HG02571 (cell line): ENCODE results near the gene GNA15.
"Not testable (repeated sequence)": the region's sequence is repeated elsewhere in the genome, so short reads cannot be mapped to it uniquely, and the experiment has no call there.

Experiments
- ATAC-seq: cut with Tn5 transposase; IDR thresholded peaks from one replicate; pipeline ENCODE4 v1.9.1; 2021; ENCODE audit warnings: mild to moderate bottlenecking, moderate library complexity; ENCODE audit not compliant: unreplicated experiment

Gene GNA15

GRCh38 chr19:3171894-3172672 is 36.2 kb downstream of the GNA15 start:
- ATAC-seq = no peak

- ATAC-seq = not testable (repeated sequence)
Observed at GRCh38 chr19:3172673-3173000, 36.8 kb downstream of the GNA15 start.

GRCh38 chr19:3175781-3176714 is 40.2 kb downstream of the GNA15 start:
- ATAC-seq = no peak

- ATAC-seq = no peak
Observed at GRCh38 chr19:3176715-3177501, 41.1 kb downstream of the GNA15 start.

GRCh38 chr19:3178377-3178972 is 42.6 kb downstream of the GNA15 start, which contains the start of gene S1PR4:
Gene S1PR4, plus strand, starts transcription at chr19:3178769. Its CDS starts 24 bp downstream, at chr19:3178793.
- ATAC-seq = no peak

GRCh38 chr19:3178973-3179738 is 43.3 kb downstream of the GNA15 start:
- no peak for ATAC-seq

GRCh38 chr19:3179739-3180293 is 44.0 kb downstream of the GNA15 start:
- no peak for ATAC-seq

- no peak for ATAC-seq
Observed at GRCh38 chr19:3183721-3184641, 48.1 kb downstream of the GNA15 start.

- peak; percentile 9 for ATAC-seq
Observed at GRCh38 chr19:3184847-3185460, 49.1 kb downstream of the GNA15 start.

GRCh38 chr19:3185461-3186159 is 49.8 kb downstream of the GNA15 start, which contains the start of gene NCLN:
Gene NCLN, plus strand, starts transcription at chr19:3185930. Its CDS starts 101 bp downstream, at chr19:3186031.
- ATAC-seq = peak; percentile 60

- ATAC-seq = peak; percentile 15
Observed at GRCh38 chr19:3186160-3186688, 50.4 kb downstream of the GNA15 start.

- ATAC-seq = no peak
Observed at GRCh38 chr19:3186891-3187661, 51.2 kb downstream of the GNA15 start.

- no peak for ATAC-seq
Observed at GRCh38 chr19:3187662-3188511, 52.1 kb downstream of the GNA15 start.

- no peak for ATAC-seq
Observed at GRCh38 chr19:3188627-3189596, 53.1 kb downstream of the GNA15 start.
